ENCODE data around the gene DISP3.

GRCh38 chr1:11537854-11538591, 59.1 kb downstream of the DISP3 start:
- TF ChIP-seq EZH2phosphoT487 (IDR thresholded peaks at IDR 0.05; ENCODE audit: insufficient read depth, low read depth) (no peak), EZH2 (IDR thresholded peaks at IDR 0.05; ENCODE audit: insufficient read depth, poor library complexity, severe bottlenecking) (no peak)

All from GM23248 (cell line).